ACHN (cell line): ENCODE data around the gene TMEM52.

Experiments
- DNase-seq: peaks from one replicate; pipeline ENCODE4 v3.0.0-alpha.2; 2015
- in situ Hi-C: cut with HindIII; loops from 2 replicates; pipeline ENCODE4 v1.10.0; 2017; ENCODE audit warnings: low sequenced_read_pairs, low pct_ligation_motif_present, low pct_unique_long_range_greater_than_20kb

TMEM52 gene

DNA sequence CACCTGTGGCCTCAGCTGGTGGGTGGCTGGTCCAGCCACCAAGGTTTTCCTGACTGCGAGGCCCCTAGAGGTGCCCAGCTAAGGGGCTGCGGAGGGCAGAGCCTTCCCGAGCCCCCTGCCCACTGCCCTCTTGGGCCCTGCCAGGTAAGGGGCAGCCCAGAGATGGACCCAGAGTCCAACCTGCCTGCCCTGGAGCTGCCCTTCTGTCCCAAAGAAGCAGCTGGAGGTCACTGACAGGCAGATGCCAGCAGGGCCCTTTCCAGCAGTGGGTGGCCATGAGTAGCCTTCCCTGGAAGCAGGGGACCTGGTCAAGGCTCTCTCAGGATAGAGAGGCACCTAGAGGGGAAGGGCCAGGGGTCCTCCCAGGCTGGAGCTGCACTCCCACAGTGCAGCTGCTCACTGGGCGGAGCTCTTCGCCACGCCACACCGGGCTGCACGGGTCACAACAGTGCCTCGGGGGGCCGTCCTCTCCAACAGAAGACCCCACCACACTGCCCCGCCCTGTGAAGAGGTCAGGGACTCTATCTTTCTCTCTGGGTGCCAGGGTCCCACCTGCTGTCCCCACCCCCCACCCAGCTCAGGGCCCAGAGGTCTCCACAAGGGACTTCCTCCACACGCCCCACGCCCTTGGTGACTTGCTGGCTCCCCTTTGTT, 17.3 kb downstream of the TMEM52 start:
- in situ Hi-C loops = no loop called here
- no peak for DNase-seq

DNA sequence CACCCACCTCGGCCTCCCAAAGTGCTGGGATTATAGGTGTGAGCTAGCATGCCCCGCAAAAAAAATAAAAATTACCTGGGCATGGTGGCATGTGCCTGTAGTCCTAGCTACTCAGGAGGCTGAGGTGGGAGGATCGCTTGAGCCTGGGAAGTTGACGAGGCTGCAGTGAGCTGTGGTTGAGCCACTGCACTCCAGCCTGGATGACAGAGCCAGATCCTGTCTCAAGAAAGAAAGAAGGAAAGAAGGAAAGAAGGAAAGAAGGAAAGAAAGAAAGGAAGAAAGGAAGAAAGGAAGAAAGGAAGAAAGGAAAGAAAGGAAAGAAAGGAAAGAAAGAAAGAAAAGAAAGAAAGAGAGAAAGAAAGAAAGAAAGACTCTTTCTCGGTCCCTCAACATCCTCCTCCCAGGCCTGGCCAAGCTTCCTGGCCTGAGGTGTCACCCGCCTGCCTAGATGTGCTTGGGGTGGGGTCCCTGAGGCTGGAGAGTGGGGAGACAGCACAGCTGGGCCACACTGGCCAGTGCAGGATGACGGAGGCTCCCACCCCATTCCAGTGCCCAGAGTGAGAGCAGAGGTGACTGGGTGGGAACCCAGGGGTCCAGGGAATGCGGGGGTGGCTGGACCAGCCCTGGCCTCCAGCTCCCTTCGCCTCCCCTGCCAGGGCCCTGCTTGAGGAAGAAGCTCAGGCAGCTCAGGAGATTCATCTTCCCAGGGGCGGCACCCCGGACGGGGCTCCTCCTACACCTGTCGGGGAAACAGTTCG, 18.0 kb downstream of the TMEM52 start:
- no peak for DNase-seq
- in situ Hi-C loops = no loop called here

DNA sequence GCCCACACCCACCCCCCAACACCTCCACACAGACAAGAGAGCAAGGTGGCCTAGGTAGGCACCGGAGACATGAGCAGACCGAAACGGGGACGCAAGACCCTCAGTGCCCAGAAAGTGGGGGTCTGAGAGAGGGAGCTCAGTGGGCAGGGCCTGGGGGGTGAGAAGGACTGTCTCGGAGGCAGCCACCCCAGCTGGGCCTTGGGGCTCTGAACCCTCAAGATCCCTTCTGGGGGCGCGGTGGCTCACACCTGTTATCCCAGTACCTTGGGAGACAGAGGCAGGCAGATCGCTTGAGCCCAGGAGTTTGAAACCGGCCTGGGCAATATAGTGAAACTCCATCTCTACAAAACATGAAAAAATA, 19.1 kb downstream of the TMEM52 start:
- in situ Hi-C loops = no loop called here

DNA sequence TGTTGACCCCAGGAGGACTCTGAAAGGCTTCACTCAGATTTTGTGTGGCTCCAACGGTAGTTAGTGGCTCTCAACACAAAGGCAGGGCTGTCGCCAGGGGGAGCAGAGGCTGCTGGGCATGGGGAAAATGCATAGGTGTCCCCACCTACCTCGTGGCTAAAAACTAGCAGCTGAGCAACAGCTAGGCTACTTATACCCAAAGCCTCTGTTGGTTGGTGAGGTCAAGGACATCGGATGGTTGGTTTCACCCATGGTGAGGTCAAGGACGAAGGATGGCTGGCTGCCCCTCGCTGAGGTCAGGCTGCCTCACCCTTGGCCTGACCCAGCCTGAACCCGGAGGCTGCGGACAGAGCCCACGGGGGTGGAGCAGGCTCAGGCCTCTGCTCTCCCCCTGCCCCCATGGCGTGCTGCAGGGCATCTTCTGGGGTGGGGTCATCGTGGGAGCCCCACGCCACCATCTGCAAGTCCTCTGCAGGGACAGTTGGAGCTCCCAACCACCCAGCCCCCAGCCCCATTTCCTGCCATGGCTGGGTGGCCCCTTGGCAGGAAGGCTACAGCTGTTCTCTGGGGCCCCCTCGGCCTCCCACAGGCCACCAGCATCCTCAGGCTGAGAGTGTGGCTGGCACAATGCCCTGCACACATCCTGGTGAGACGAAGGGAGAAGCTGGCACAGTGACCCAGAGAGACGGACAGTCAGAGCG, 19.7 kb downstream of the TMEM52 start:
- in situ Hi-C loops = no loop called here
- no peak for DNase-seq

More for the DNA sequence above, 19.1 kb downstream of the TMEM52 start:
- no peak for DNase-seq

DNA sequence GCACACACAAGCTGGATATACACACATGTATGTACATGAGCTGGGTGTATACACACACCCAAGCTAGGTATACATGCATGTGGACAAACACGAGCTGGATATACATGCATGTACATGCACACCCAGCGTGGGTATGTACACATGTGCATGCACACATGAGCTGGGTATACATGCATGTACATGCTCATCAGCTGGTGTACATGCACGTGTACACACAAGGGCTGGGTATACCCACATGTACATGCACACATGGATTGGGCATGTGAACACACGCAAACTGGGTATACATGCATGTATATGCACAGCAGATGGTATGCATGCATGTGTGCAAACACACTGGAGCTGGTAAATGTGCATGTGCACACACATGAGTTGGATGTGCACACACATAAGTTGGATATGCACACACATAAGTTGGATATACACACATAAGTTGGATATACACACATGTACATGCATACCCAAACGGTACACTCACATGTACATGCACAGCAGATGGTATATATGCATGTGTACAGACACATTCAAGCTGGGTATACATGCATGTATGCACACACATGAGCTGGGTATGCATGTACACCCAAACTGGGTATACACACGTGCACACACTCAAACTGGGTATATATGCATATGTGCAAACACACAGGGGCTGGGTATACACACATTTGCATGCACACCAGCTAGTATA, 20.7 kb downstream of the TMEM52 start:
- in situ Hi-C loops = no loop called here
- DNase-seq = no peak

DNA sequence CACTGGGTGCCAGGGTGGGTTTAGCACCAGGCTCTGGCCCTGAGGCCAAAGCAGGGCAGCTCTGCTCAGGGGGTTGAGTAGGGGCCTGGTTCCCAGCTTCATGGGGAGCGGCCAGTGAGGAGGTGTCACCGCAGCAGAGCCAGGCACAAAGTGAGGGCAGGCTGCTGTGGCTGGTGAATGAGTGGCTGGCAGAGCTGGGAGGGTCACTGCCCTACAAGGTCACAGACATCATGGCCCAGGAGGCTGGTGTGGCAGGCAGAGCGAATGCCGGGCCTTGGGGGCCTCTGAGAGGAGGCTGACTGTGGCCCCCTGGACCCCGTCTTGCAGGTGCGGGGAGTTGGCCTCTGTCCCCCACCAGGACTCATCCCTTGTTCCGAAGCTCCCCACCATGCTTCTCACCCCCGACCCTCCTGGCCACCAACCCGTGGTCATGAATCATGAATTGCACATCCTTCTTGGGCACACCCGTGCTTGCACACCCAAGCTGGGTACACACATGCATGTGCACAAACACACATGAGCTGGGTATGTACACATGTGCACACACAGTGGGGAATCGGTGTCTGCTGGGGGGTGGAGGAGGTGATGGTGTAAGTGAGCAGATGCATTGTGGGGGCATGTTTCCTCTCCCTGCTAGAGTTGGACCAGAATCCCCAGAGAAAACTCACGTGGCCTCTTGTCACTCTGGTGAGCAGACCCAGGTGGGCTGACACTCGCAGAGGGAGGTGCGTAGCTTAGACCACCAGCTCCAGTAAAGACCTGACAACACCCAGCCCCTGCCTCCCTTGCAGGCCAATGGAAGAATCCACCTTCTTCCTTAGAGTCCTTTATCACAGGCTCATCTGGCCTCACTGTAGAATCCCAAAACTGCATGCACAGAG, 23.4 kb downstream of the TMEM52 start:
- no peak for DNase-seq
- in situ Hi-C loops = no loop called here

DNA sequence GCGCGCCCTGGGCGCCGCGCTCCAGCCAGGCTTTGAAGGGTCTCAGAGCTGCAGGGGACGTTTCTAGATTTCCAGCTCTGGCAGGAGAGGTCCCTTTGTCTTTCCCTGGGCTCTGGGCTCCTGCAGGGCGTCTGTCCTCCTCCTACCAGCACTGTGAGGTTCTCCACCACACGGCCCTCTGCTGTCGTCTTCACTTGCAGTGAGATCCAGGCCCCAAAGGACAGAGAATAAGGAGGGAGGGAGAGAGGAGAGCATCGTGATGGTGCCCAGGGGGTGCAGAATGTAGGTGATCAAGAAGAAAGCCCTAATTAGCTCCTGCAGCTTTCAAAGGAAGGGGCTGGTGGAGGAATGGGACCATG, 24.0 kb downstream of the TMEM52 start:
- DNase-seq = no peak
- in situ Hi-C loops = no loop called here

DNA sequence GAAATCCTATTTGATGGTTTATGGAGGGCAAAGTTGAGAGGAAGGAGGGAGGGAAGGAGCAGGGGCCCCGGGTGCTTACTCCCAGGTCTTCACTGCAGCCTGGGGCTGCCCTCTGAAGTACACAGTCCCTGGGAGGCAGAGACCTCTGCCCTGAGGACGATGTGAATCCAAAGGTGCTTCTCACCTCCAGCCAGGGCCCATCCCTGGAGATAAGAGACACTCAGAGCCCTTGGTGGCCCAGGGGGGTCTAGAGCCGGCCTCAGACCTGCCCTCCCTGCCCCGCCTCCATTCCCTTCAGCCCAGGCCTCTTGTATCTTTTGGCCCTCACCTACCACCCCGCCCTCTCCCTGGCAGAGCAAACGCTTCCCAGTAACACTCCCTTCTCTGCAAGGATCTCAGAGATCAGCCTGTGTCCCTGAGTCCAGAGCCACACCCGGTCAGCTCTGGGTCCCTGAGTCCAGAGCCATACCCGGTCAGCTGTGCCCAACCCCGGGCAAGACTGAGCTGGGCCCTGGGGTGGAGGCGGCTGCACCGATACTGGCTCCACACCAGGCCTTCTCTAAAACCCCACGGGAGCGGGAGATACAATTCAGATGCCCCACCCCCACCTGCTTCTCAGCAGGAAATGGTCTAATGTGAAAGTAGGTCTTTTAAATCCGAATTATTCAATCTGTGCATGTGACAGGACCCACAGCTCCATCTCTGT, 24.6 kb downstream of the TMEM52 start:
- DNase-seq = no peak
- in situ Hi-C loops = no loop called here

DNA sequence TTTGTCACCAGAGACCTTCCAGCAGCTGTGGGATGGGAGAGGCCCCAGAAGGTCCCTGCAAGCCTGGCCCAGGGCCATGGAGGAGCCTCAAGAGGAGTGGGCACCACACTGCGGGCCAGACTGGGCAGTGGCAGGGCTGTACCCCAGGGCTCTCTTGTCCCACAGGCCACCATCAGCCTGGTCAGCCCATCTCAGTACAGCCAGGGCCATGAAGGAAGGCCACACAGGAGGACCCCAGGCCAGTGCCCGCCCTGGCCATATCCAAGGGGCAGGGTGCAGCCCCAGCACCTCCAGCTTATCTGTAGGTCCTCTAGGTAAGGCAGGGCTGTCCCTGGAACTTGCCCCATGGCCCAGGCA, 25.1 kb downstream of the TMEM52 start:
- in situ Hi-C loops = no loop called here
- no peak for DNase-seq

DNA sequence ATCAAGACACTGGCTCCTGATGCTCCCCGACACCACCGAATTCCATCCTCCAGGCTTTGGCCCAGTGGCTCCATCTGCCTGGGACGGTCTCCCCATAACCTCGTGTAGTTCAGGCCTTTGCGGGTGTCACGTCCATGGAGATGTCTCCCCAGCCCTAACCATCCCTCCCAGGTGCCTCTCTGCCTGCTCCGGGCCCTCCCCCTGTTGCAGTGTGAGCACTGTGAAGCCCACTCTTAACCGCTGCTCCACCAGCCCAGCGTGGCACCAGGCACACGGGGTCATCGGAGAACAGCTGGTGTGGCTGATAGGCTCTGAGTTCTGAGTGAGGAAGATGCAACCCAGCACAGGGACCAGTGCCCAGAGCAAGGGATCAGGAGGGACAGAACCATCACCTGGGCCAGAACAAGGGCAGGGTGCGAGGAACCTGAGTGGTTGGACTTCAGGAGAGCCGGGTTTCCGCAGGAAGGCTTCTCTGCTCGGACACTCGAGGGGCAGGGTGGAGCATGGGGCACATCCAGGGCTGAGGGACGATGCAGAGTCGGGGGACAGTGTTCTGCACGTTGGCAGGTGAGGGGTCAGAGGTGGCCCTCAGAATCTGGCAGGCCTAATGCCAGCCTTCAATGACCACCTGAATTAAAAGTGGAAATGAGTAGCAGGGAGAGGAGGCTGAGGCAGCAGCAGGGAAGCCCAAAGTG, 25.6 kb downstream of the TMEM52 start:
- in situ Hi-C loops = no loop called here
- DNase-seq = no peak

DNA sequence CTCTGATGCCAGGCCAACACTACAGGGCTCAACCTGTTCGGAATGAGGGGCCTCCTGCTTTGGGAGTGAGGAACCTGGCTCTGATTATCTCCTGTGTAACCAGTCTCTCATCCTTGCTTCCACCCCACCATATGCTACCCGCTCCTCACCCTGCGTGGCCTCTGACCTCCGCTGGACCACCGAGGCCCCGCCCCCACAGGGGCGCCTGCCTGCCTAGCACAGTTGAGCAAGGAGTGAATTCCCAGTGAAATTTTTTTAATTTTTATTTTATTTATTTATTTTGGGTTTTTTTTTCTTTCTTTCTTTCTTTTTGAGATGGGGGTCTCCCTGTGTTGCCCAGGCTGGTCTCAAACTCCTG, 26.3 kb downstream of the TMEM52 start:
- in situ Hi-C loops = no loop called here
- DNase-seq = no peak

DNA sequence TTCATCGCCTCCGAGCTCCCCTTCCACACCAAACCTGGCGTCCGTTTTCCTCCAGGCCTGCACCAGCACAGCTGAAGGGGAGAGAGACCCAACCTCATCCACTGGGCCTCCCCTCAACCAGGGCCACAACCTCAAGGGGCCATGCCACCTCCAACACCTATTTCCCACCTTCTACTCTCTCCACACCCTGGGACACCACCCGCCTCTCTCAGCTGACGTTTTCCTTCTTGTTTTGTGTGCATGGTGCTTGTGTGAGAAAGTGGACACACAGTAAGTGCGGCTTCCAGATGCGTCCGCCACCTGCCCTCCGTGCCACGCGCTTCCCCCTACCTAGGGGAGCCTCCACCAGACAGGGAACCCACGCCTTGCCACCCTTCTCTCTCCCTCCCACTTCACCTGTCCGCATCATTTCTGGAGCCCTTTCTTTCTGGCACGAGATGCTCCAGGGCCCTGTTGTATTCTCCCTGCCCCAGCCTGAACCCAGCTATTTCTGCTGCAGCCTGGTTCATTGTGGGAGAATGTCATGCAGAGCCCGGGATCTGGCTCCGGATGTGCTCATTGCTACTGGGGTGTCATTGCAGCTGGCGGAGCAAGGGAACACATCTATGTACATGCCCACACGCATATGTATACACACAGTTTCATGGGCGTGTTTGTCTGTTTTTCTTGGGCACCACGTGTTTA, 26.9 kb downstream of the TMEM52 start:
- DNase-seq = no peak
- in situ Hi-C loops = no loop called here

DNA sequence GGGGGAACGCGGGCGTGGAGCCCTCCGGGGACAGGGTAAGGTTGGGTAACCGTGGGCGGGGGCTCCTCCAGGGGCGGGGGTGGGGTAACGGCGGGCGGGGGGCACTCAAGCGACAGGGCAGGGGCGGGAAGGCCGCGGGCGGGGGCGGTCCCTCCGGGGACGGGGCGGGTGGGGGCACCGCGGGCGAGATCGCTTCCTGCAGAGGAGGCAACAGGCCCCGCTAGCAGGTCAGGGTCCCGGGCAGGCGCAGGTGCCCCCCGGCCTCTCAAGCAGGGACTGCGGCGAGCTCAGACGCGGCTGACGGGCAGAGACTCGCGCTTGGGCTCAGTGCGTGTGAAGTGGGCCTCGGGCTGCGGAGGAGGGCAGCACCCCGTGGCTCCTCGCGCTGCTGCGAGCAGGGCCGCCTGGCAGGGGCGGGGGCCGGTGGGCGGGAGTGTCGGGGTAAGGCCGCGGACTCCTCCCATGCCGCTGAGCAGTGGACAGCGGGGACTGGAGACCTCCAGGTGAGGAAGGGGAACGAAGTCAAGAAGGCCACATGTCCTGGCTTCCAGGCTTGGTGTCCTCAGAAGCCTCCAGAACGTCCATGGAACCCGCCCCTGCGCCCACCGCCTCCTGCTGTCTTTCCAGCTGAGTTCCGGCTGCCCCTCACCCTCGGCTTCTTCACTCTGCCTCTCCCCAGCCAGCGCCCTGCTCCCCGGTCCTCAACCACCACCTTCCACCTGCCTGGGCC, 27.6 kb downstream of the TMEM52 start:
- in situ Hi-C loops = no loop called here

DNA sequence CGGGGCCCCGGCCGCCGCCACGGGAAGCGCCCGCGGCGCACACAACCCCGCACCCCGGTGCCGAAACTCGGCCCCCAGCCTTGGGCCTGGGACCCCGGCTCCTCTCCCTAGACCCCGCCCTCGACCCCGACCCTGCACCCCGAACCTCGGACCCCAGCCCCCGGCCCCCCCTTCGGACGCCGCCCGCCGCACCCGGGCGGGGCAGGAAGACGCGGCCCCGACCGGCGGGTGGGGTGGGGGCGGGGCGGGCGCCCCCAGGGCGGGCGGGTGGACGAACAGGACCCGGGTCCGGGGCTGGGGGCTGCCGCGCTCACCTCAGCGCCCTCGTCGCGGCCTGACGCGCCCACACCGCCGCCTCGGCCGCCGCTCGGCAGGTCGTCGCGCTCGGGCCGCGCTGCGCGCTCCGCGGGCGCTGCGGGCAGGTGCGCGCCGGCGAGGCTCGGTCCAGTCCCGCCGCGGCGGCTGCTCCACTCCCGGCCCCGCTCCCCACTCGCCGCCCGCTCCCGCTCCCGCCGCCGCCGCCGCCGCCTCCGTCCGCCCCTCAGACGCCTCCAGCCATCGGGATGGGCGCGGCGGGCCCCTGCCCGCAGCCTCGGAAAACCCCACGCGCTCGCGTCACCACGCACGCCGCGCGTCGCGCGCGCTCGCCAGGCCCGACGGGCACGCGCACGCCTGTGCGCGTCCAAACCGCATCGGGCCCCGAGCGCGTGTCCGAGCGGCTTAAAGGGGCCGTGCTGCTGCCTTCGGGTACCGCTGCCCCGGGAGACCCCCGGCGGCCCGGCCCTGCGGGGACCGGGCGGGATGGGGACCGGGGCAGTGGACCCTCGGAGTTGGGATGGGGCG, 28.4 kb downstream of the TMEM52 start, which contains the start of gene GNB1:
Gene GNB1 (minus strand): TSS at position 582 of the 843 bp plus-strand sequence. CDS start 65,634 bp downstream, outside the sequence.
- in situ Hi-C loops = no loop called here
- peak; percentile 88 for DNase-seq

More for the DNA sequence above, 27.6 kb downstream of the TMEM52 start:
- peak; percentile 65 for DNase-seq

DNA sequence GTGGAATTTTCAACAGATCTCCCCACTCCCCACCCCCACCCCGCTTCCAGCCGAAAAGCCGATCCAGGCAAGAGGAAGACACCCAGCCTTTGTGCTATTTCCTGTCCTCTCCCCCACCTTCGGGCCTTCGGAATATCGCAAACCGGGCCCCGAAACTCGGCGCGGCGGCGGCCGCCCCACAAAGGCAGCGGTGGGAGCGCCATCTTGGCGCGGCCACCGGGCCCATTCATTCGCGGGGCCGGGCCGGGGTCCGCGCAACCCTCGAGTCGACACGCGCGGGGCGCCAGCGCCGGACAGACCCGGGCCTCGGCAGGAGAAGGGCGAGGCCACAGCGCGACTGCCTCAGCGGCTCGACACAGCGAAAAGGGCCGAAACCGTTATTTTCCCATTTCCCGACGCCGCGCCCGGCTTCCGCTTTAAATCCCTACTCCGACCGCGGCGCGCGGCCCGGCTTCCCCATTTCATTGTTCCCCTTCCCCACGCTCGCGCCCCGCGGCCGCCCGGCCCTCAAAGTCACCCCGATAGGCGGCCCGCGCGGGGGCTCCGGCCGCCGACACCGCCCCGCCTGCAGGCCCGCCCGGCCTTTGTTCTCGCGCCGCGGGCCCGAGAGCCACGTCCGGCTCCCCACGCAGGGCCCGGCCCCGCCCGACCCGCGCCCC, 29.1 kb downstream of the TMEM52 start:
- in situ Hi-C loops = loop anchor here (10.0 kb wide), 1 partner anchor 65 kb away; no protein-coding TSS in a partner anchor
- DNase-seq = peak; percentile 39
